Cardiac fibroblast (primary cell): Measurements from ENCODE around the gene KAT7.

Source experiments
- DNase-seq, 2 donors: peaks; one replicate each; pipeline versions ENCODE4 v3.0.0 to v3.0.0-alpha.2; 2010; ENCODE audit warnings: low read depth in 2 of 2
- H3K4me3 ChIP-seq, 2 donors: replicated peaks in 1 of 2; 1 replicate in 1 of 2; 2 replicates in 1 of 2; pipeline ENCODE4 v1.5.1; 2011; ENCODE audit warnings: low read depth in 2 of 2, low read length in 2 of 2, mild to moderate bottlenecking in 2 of 2, moderate library complexity in 1 of 2
- CTCF ChIP-seq: IDR thresholded peaks from one replicate; pipeline ENCODE4 v1.5.1; 2011; ENCODE audit warnings: low read depth, mild to moderate bottlenecking, low read length, inconsistent platforms

The KAT7 gene

GRCh38 chr17:49846938-49847712 is 58.6 kb downstream of the KAT7 start:
- DNase-seq = no peak
- TF ChIP-seq CTCF = no peak
- no peak overlapping the region for H3K4me3 ChIP-seq

GRCh38 chr17:49848019-49848473 is 59.6 kb downstream of the KAT7 start, which contains the start of gene TAC4:
Gene TAC4 (minus strand): TSS chr17:49848069. CDS start chr17:49848017, 52 bp downstream.
- no peak within 1 kb of the TSS for H3K4me3 ChIP-seq
- no peak for TF ChIP-seq CTCF

GRCh38 chr17:49848739-49849138 is 60.3 kb downstream of the KAT7 start:
- no peak for TF ChIP-seq CTCF
- DNase-seq = no peak
- no peak overlapping the region for H3K4me3 ChIP-seq

More at GRCh38 chr17:49848019-49848473, 59.6 kb downstream of the KAT7 start, which contains the start of gene TAC4:
- no peak for DNase-seq

DNA sequence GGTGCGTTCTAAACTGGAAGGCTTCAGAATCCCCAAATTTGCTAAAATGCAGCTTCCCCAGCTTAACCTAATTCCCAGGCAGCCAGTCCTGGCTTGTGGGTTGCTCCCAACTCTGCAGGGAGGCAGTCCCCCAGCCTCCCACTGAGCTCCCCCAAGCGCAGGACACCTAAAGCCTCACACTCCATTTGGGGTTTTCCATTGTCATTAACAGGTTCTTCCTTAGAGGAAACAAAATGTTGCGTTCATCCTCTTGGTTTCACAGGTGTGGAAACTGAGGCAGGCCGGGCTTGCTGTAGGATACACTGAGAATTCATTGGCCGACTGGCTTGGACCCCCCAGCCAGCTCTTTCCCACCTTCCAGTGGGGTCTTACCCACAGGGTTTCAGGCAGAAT is 61.7 kb downstream of the KAT7 start:
- no peak overlapping the region for H3K4me3 ChIP-seq
- DNase-seq = no peak
- no peak for TF ChIP-seq CTCF

GRCh38 chr17:49850772-49851386 is 62.4 kb downstream of the KAT7 start:
- no peak for DNase-seq
- TF ChIP-seq CTCF = no peak
- H3K4me3 ChIP-seq = peak overlapping the region; percentile 58 to 62

GRCh38 chr17:49851387-49852291 is 63.2 kb downstream of the KAT7 start:
- TF ChIP-seq CTCF = peak; percentile 73
- H3K4me3 ChIP-seq = peak overlapping the region; percentile 58 to 62
- peak; percentile 65 to 78 for DNase-seq
